ENCODE results near the gene TET3. TPM values are rescaled to one million over a fixed set of nuclear protein-coding genes. Genes with fewer than 3 reads are reported as not detected.

TET3 gene
- total and polyA plus RNA-seq, 2 donors (not counting 3 experiments of a cell fraction or from before 2014, with no cell fraction given) = 3.4 to 15.6 TPM

GRCh38 chr2:73971722-73972121 lies 13.0 kb upstream of the TET3 start:
- no peaks in the 10 kb centered on the region for H3K9me3 ChIP-seq (replicated peaks; ENCODE audit: control insufficient read depth, insufficient read depth, low read length)
- intact Hi-C loops (cut with micrococcal nuclease) = no loop called here
- ChIA-PET CTCF (interaction anchor here (0.8 to 1.9 kb wide), 3 partner anchors 21 to 278 kb away, joined by 3 to 7 read pairs (median 5); no protein-coding TSS in a partner anchor), POLR2A (no interaction called here)
- FAIRE-seq = peak; percentile 62
- dilution Hi-C loops (cut with MboI; ENCODE audit: extremely low pct_ligation_motif_present, low sequenced_read_pairs) = no loop called here
- H3K4me3 ChIP-seq (replicated peaks in 1 of 3; ENCODE audit: insufficient read depth in 1 of 3, low read depth in 1 of 3, low read length in 3 of 3) = no peak overlapping the region
- no peaks in the 10 kb centered on the region for H3K36me3 ChIP-seq (ENCODE audit: control insufficient read depth in 2 of 2, extremely low read depth in 1 of 2, insufficient read depth in 2 of 2, low read length in 2 of 2)
- no peak overlapping the region for H3K4me2 ChIP-seq (ENCODE audit: insufficient read depth, low read length)
- H3K9ac ChIP-seq (replicated peaks; ENCODE audit: extremely low read depth, insufficient read depth, low read length) = no peak overlapping the region
- no peaks in the 10 kb centered on the region for H3K27me3 ChIP-seq (ENCODE audit: control insufficient read depth in 2 of 2, insufficient read depth in 2 of 2, low read length in 2 of 2)
- TF ChIP-seq EZH2 (IDR thresholded peaks at IDR 0.05; ENCODE audit: borderline replicate concordance, low read depth, low read length, severe bottlenecking) (no peak), GATA2 (IDR thresholded peaks at IDR 0.05; ENCODE audit: insufficient read depth, insufficient read length, low read depth, low read length) (no peak), JUN (IDR thresholded peaks at IDR 0.05; ENCODE audit: borderline replicate concordance, insufficient read depth, insufficient read length, low read depth) (no peak), FOS (IDR thresholded peaks at IDR 0.05; ENCODE audit: borderline replicate concordance, insufficient read depth, low read length) (no peak), MAX (IDR thresholded peaks at IDR 0.05; ENCODE audit: insufficient read depth, insufficient read length) (no peak), POLR2A (IDR thresholded peaks at IDR 0.05; ENCODE audit: low read depth, low read length) (no peak), CTCF (IDR thresholded peaks at IDR 0.05; ENCODE audit: extremely low read depth in 1 of 2, insufficient read depth in 1 of 2, low read depth in 1 of 2, low read length in 2 of 2) (no peak), POLR2AphosphoS5 (IDR thresholded peaks at IDR 0.05; ENCODE audit: insufficient read depth, low read depth, low read length) (no peak)
- no peaks in the 10 kb centered on the region for H3K9me1 ChIP-seq (replicated peaks; ENCODE audit: control insufficient read depth, extremely low read depth, insufficient read depth, low read length)
- H2AFZ ChIP-seq (ENCODE audit: low read depth, low read length) = no peak overlapping the region
- DNase-seq (ENCODE audit: low read depth, low spot score) = no peak
- no TSS peak for BruUV-seq (replicated peaks)
- H3K27ac ChIP-seq (ENCODE audit: insufficient read depth, low read depth, low read length) = no peak overlapping the region
- no peaks in the 10 kb centered on the region for H3K79me2 ChIP-seq (ENCODE audit: control insufficient read depth, insufficient read depth, low read length)
- peaks cover 6% of the 10 kb centered on the region for H3K4me1 ChIP-seq (ENCODE audit: control insufficient read depth, extremely low read depth, insufficient read depth, low read length)
- H4K20me1 ChIP-seq (replicated peaks; ENCODE audit: control insufficient read depth, extremely low read depth, insufficient read depth, low read length) = no peaks in the 10 kb centered on the region

Data from endothelial cell of umbilical vein (primary cell).